DMS 273 treated with DMSO at 0.1 percent for 48 hours (cell line): Measurements from ENCODE around the gene KIAA1614.
"Not testable (repeated sequence)": the region's sequence is repeated elsewhere in the genome, so short reads cannot be mapped to it uniquely, and the experiment has no call there.

ENCODE experiments used
- DNase-seq: peaks from one replicate; lab custom pipeline; 2025; lab: John Stamatoyannopoulos, UW

Gene KIAA1614

GRCh38 chr1:180941518-180942275 is 29.0 kb downstream of the KIAA1614 start:
- no peak for DNase-seq

GRCh38 chr1:180945151-180945550 is 32.5 kb downstream of the KIAA1614 start:
- DNase-seq, result no peak

GRCh38 chr1:180945551-180945950 is 32.9 kb downstream of the KIAA1614 start:
- DNase-seq, result no peak

GRCh38 chr1:180946056-180946455 is 33.4 kb downstream of the KIAA1614 start:
- no peak for DNase-seq

GRCh38 chr1:180946541-180947498 is 34.1 kb downstream of the KIAA1614 start:
- DNase-seq, result no peak

- DNase-seq, result no peak
Measured at GRCh38 chr1:180947499-180947885, 34.8 kb downstream of the KIAA1614 start.

- no peak for DNase-seq
Measured at GRCh38 chr1:180947901-180948640, 35.4 kb downstream of the KIAA1614 start.

GRCh38 chr1:180948641-180949615 is 36.2 kb downstream of the KIAA1614 start:
- DNase-seq, result no peak

GRCh38 chr1:180949616-180950000 is 36.9 kb downstream of the KIAA1614 start:
- no peak for DNase-seq

GRCh38 chr1:180950321-180950720 is 37.6 kb downstream of the KIAA1614 start:
- no peak for DNase-seq

GRCh38 chr1:180951186-180951745 is 38.6 kb downstream of the KIAA1614 start:
- DNase-seq, result no peak

GRCh38 chr1:180951836-180952656 is 39.3 kb downstream of the KIAA1614 start:
- no peak for DNase-seq

- no peak for DNase-seq
Measured at GRCh38 chr1:180952657-180953013, 39.9 kb downstream of the KIAA1614 start.

- DNase-seq, result peak; percentile 21
Measured at GRCh38 chr1:180953291-180954004, 40.8 kb downstream of the KIAA1614 start.

GRCh38 chr1:180954005-180954800 is 41.5 kb downstream of the KIAA1614 start:
- DNase-seq, result peak; percentile 30

- no peak for DNase-seq
Measured at GRCh38 chr1:180954801-180955165, 42.1 kb downstream of the KIAA1614 start.

GRCh38 chr1:180956028-180956640 is 43.4 kb downstream of the KIAA1614 start:
- DNase-seq, result no peak

GRCh38 chr1:180959620-180960019 is 46.9 kb downstream of the KIAA1614 start:
- DNase-seq, result not testable (repeated sequence)
